SU-DHL-6 (cell line): Measurements from ENCODE around the gene CCDC40.

Experiments used
- H2AFZ ChIP-seq: fragments of 200-600 bp; sonication (generic); 2 replicates; pipeline ENCODE4 v1.6.1; 2014; ENCODE audit warnings: low read depth, mild to moderate bottlenecking, moderate library complexity, mixed read lengths, antibody characterized with exemption, low read length; ENCODE audit not compliant: severe bottlenecking
- H3F3A ChIP-seq: fragments of 200-600 bp; shearing (Covaris generic); 2 replicates; pipeline ENCODE4 v1.6.0; 2016; ENCODE audit warnings: antibody characterized with exemption, mild to moderate bottlenecking; ENCODE audit not compliant: insufficient read depth
- H3K27ac ChIP-seq: fragments of 200-600 bp; sonication (generic); 2 replicates; pipeline ENCODE4 v1.5.1; 2016; ENCODE audit warnings: low read depth, mild to moderate bottlenecking, low read length, moderate library complexity, mixed read lengths
- H3K27me3 ChIP-seq: fragments of 200-600 bp; sonication (generic), shearing (Covaris generic); 2 replicates; pipeline ENCODE4 v1.6.0; 2014; ENCODE audit warnings: mild to moderate bottlenecking, low read length
- H3K36me3 ChIP-seq: fragments of 200-600 bp; sonication (generic); 2 replicates; pipeline ENCODE4 v1.6.1; 2014; ENCODE audit warnings: mild to moderate bottlenecking, low read length, mixed read lengths
- H3K4me2 ChIP-seq: fragments of 300-600, 200-600 bp; shearing (Covaris generic), sonication (generic); 2 replicates; pipeline ENCODE4 v1.6.0; 2014; ENCODE audit warnings: low read length, low read depth, mild to moderate bottlenecking; ENCODE audit not compliant: poor library complexity, severe bottlenecking
- H3K4me3 ChIP-seq: fragments of 200-600 bp; sonication (generic); 2 replicates; pipeline ENCODE4 v1.5.1; 2014; ENCODE audit warnings: antibody characterized with exemption, low read length, mild to moderate bottlenecking, mixed read lengths; ENCODE audit not compliant: insufficient read depth, poor library complexity, severe bottlenecking
- H3K79me2 ChIP-seq: fragments of 200-600 bp; sonication (generic); 2 replicates; pipeline ENCODE4 v1.6.1; 2014; ENCODE audit warnings: mild to moderate bottlenecking, low read length, moderate library complexity; ENCODE audit not compliant: insufficient read depth
- H3K9ac ChIP-seq: fragments of 200-600 bp; sonication (generic); 2 replicates; pipeline ENCODE4 v1.7.0; 2014; ENCODE audit warnings: mild to moderate bottlenecking, low read length
- H3K9me2 ChIP-seq: fragments of 200-600 bp; sonication (generic); replicated peaks from 2 replicates; pipeline ENCODE4 v1.6.1; 2014; ENCODE audit warnings: low read length; ENCODE audit not compliant: insufficient read depth
- H3K9me3 ChIP-seq: fragments of 200-600 bp; sonication (generic); 2 replicates; pipeline ENCODE4 v1.6.1; 2014; ENCODE audit warnings: low read length, mixed read lengths; ENCODE audit not compliant: insufficient read depth
- H4K20me1 ChIP-seq: fragments of 200-600 bp; sonication (generic); 2 replicates; pipeline ENCODE4 v1.6.1; 2014; ENCODE audit warnings: low read depth, mild to moderate bottlenecking, antibody characterized with exemption, low read length, moderate library complexity, mixed read lengths
- EZH2phosphoT487 ChIP-seq: fragments of 200-600 bp; sonication (generic), shearing (Covaris generic); conservative IDR thresholded peaks from 2 replicates; pipeline ENCODE4 v1.6.1; 2018; ENCODE audit warnings: mild to moderate bottlenecking, antibody characterized with exemption, low read length, moderate library complexity, mixed read lengths
- TF ChIP-seq, protein P1 (sequence below): fragments of 200-600 bp; sonication (generic); IDR thresholded peaks from one replicate; pipeline ENCODE4 v1.5.1; 2017; ENCODE audit warnings: antibody characterized with exemption, mild to moderate bottlenecking, low read length, moderate library complexity; ENCODE audit not compliant: insufficient read depth, poor library complexity, severe bottlenecking

CCDC40 gene

DNA sequence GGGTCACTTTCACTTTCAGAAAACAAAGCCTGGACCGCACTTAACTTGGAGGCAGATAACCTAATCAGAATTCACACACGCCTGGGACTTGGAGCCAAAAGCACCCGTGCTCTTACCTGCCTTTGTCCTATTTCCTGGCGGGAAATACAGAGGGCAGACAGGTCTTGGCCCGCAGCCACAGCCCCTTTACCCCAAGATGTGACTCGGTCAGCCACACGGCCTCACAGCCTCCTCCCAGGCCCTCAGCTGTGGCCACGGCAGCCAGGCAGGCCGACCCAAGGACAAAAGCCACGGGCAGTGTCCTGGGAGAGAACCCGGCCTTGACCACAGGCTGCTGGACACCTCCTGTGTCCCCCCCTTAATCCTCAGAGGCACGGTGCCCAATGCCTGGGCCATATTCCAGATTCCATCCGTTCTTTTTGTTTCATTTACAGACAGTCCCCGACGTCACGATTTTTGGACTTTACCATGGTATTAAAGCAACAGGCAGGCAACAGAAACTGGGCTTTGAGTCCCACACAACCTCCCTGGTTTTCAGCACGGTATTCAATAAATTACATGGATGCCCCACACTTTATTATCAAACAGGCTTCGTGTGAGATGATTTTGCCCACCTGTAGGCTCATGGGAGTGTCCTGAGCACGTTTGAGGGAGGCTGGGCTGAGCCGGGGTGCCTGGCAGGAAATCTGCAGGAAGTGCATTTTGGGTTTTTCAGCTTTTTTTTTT, 34.8 kb downstream of the CCDC40 start:
- Histone ChIP-seq H2AFZ (no peak overlapping the region), H3K4me2 (no peak overlapping the region)

DNA sequence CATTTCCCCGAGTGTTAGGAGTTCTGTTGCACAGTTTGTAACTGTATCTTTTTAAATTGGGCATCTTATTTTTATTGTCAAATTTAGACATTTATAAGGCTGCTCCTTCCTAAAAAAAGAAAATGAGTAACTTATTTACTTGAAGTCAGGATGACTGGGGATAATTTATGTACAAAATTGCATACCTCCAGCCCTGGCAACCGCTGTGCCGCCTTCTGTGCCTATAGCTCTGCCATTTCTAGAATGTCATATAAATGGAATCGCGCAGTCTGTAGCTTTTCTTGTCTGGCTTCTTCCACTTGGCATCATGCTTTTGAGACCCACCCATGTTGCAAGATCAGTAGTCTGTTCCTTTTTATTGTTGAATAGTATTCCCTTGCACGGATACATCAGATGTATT, 36.0 kb downstream of the CCDC40 start:
- Histone ChIP-seq H3F3A (no peaks in the 10 kb centered on the region), H3K27ac (no peak overlapping the region), H3K79me2 (no peaks in the 10 kb centered on the region), H3K4me2 (no peak overlapping the region), H2AFZ (no peak overlapping the region), H3K9me2 (no peaks in the 10 kb centered on the region), H3K9ac (no peak overlapping the region), H4K20me1 (no peaks in the 10 kb centered on the region), H3K9me3 (no peaks in the 10 kb centered on the region), H3K4me3 (no peak overlapping the region), H3K36me3 (no peaks in the 10 kb centered on the region), H3K27me3 (no peaks in the 10 kb centered on the region)
- TF ChIP-seq EZH2phosphoT487 = no peak
- TF ChIP-seq, protein P1, sequence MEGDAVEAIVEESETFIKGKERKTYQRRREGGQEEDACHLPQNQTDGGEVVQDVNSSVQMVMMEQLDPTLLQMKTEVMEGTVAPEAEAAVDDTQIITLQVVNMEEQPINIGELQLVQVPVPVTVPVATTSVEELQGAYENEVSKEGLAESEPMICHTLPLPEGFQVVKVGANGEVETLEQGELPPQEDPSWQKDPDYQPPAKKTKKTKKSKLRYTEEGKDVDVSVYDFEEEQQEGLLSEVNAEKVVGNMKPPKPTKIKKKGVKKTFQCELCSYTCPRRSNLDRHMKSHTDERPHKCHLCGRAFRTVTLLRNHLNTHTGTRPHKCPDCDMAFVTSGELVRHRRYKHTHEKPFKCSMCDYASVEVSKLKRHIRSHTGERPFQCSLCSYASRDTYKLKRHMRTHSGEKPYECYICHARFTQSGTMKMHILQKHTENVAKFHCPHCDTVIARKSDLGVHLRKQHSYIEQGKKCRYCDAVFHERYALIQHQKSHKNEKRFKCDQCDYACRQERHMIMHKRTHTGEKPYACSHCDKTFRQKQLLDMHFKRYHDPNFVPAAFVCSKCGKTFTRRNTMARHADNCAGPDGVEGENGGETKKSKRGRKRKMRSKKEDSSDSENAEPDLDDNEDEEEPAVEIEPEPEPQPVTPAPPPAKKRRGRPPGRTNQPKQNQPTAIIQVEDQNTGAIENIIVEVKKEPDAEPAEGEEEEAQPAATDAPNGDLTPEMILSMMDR = no peak

More for the DNA sequence above, 34.8 kb downstream of the CCDC40 start:
- Histone ChIP-seq H3K36me3 (no peaks in the 10 kb centered on the region), H3K27me3 (no peaks in the 10 kb centered on the region), H3K9me2 (no peaks in the 10 kb centered on the region), H3K9ac (no peak overlapping the region), H3K4me3 (no peak overlapping the region), H3K9me3 (no peaks in the 10 kb centered on the region), H3F3A (no peaks in the 10 kb centered on the region), H4K20me1 (no peaks in the 10 kb centered on the region), H3K27ac (no peak overlapping the region), H3K79me2 (no peaks in the 10 kb centered on the region)
- no peak for TF ChIP-seq EZH2phosphoT487
- TF ChIP-seq, protein P1 = no peak

DNA sequence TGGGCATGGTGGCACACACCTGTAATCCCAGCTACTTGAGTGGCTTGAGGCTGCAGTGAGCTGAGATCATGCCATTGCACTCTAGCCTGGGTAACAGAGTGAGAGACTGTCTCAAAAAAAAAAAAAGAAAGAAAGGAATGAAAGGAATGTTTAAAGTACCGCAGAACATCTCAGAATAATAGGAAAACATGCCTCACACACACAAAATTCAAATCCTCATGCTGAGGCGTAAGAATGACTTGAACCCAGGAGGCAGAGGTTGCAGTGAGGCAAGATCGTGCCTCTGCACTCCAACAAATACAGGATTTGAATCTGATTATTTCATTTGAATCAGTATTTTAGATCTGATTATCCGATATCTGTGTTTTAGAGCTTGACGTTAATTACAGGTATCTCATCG, 43.6 kb downstream of the CCDC40 start:
- Histone ChIP-seq H3K9me2 (no peaks in the 10 kb centered on the region), H3K27me3 (no peaks in the 10 kb centered on the region), H3K79me2 (no peaks in the 10 kb centered on the region), H3F3A (no peaks in the 10 kb centered on the region), H3K27ac (no peak overlapping the region), H2AFZ (no peak overlapping the region), H3K9ac (no peak overlapping the region), H3K36me3 (no peaks in the 10 kb centered on the region), H4K20me1 (no peaks in the 10 kb centered on the region), H3K4me3 (no peak overlapping the region), H3K4me2 (no peak overlapping the region), H3K9me3 (no peaks in the 10 kb centered on the region)
- TF ChIP-seq, protein P1 = no peak
- TF ChIP-seq EZH2phosphoT487 = no peak
